Neural cell (in vitro differentiated cells): ENCODE data around the gene MYO1D. TPM values are rescaled to one million over a fixed set of nuclear protein-coding genes. Genes with fewer than 3 reads are reported as not detected.

Experiments
- H2AFZ ChIP-seq: fragments of 200-600, 300-800 bp; sonication (generic), shearing (Covaris generic); 2 replicates; pipeline ENCODE4 v1.6.0; 2014; ENCODE audit warnings: low read depth, mild to moderate bottlenecking, antibody characterized with exemption, low read length, moderate library complexity
- H3F3A ChIP-seq: fragments of 200-600 bp; shearing (Covaris generic); 2 replicates; pipeline ENCODE4 v1.6.1; 2016; ENCODE audit warnings: mild to moderate bottlenecking, moderate library complexity, mixed read lengths, antibody characterized with exemption, low read length; ENCODE audit not compliant: insufficient read depth, poor library complexity, severe bottlenecking
- H3K27ac ChIP-seq: fragments of 200-600, 300-800 bp; sonication (generic), shearing (Covaris generic); 2 replicates; pipeline ENCODE4 v1.5.1; 2014; ENCODE audit warnings: mild to moderate bottlenecking, low read length, moderate library complexity
- H3K27me3 ChIP-seq: fragments of 300-800, 200-600 bp; sonication (generic), shearing (Covaris generic); 2 replicates; pipeline ENCODE4 v1.6.0; 2014; ENCODE audit warnings: mild to moderate bottlenecking, low read depth, low read length, moderate library complexity; ENCODE audit not compliant: insufficient read depth
- H3K36me3 ChIP-seq: fragments of 300-800, 200-600 bp; sonication (generic), shearing (Covaris generic); 2 replicates; pipeline ENCODE4 v1.5.1; 2014; ENCODE audit warnings: mild to moderate bottlenecking, antibody characterized with exemption, low read length, moderate library complexity; ENCODE audit not compliant: insufficient read depth
- H3K4me2 ChIP-seq: fragments of 300-800, 200-600 bp; sonication (generic), shearing (Covaris generic); 2 replicates; pipeline ENCODE4 v1.6.0; 2014; ENCODE audit warnings: mild to moderate bottlenecking, low read length
- H3K4me3 ChIP-seq: fragments of 300-800, 200-600 bp; sonication (generic), shearing (Covaris generic); 2 replicates; pipeline ENCODE4 v1.5.1; 2014; ENCODE audit warnings: mild to moderate bottlenecking, low read length, moderate library complexity
- H3K79me2 ChIP-seq: fragments of 200-600 bp; shearing (Covaris generic); replicated peaks from 2 replicates; pipeline ENCODE4 v1.6.0; 2014; ENCODE audit warnings: mild to moderate bottlenecking, low read length, moderate library complexity; ENCODE audit not compliant: insufficient read depth
- H3K9ac ChIP-seq: fragments of 300-800, 200-600 bp; sonication (generic), shearing (Covaris generic); 2 replicates; pipeline ENCODE4 v1.6.1; 2016; ENCODE audit warnings: mild to moderate bottlenecking, low read length, mixed read lengths
- H3K9me2 ChIP-seq: fragments of 200-600 bp; shearing (Covaris generic); 2 replicates; pipeline ENCODE4 v1.6.1; 2016; ENCODE audit warnings: mild to moderate bottlenecking, low read length, mixed read lengths; ENCODE audit not compliant: insufficient read depth
- H3K9me3 ChIP-seq: fragments of 200-600, 300-800 bp; sonication (generic), shearing (Covaris generic); 2 replicates; pipeline ENCODE4 v1.6.1; 2016; ENCODE audit warnings: mild to moderate bottlenecking, mixed run types, low read length, moderate library complexity, mixed read lengths
- H4K20me1 ChIP-seq: fragments of 200-600 bp; shearing (Covaris generic); 2 replicates; pipeline ENCODE4 v1.6.1; 2016; ENCODE audit warnings: mild to moderate bottlenecking, mixed run types; ENCODE audit not compliant: insufficient read depth
- EP300 ChIP-seq: fragments of 450-650 bp; conservative IDR thresholded peaks from 2 replicates; pipeline ENCODE4 v1.6.1; 2014; ENCODE audit warnings: antibody characterized with exemption, mild to moderate bottlenecking, moderate library complexity; ENCODE audit not compliant: poor library complexity, severe bottlenecking
- EZH2 ChIP-seq: fragments of 200-600, 300-800 bp; shearing (Covaris generic), sonication (generic); IDR thresholded peaks from 2 replicates; pipeline ENCODE4 v1.6.1; 2014; ENCODE audit warnings: antibody characterized with exemption, low read length, borderline replicate concordance, mild to moderate bottlenecking; ENCODE audit not compliant: insufficient read depth, poor library complexity, severe bottlenecking
- MXI1 ChIP-seq: fragments of 450-650 bp; conservative IDR thresholded peaks from 2 replicates; pipeline ENCODE4 v1.6.1; 2014; ENCODE audit warnings: antibody characterized with exemption, mild to moderate bottlenecking; ENCODE audit not compliant: poor library complexity, severe bottlenecking
- POLR2AphosphoS5 ChIP-seq: IDR thresholded peaks from 2 replicates; pipeline ENCODE4 v1.6.1; 2012
- RAD21 ChIP-seq: fragments of 450-650 bp; conservative IDR thresholded peaks from 2 replicates; pipeline ENCODE4 v1.6.1; 2014; ENCODE audit warnings: antibody characterized with exemption, mild to moderate bottlenecking, moderate library complexity
- SMC3 ChIP-seq: fragments of 450-650 bp; conservative IDR thresholded peaks from 2 replicates; pipeline ENCODE4 v1.6.1; 2014; ENCODE audit warnings: antibody characterized with exemption, mild to moderate bottlenecking, moderate library complexity; ENCODE audit not compliant: poor library complexity
- TAF1 ChIP-seq: IDR thresholded peaks from 2 replicates; pipeline ENCODE4 v1.6.1; 2012; ENCODE audit warnings: low read depth
- polyA plus RNA-seq: library from polyadenylated mRNA; depleted of rRNA; stranded (reverse); fragments of >200 nt; gene quantifications from 2 replicates; pipeline ENCODE4 v1.2.3, GENCODE V29; 2014
- TF ChIP-seq, protein P1 (sequence below): fragments of 450-650 bp; IDR thresholded peaks from 2 replicates; pipeline ENCODE4 v1.5.1; 2014; ENCODE audit warnings: antibody characterized with exemption, mild to moderate bottlenecking, moderate library complexity; ENCODE audit not compliant: poor library complexity, severe bottlenecking
- TF ChIP-seq, protein P2 (sequence below): IDR thresholded peaks from 2 replicates; pipeline ENCODE4 v1.6.1; 2012; ENCODE audit warnings: borderline replicate concordance

The MYO1D gene
- polyA plus RNA-seq, 1 donor from 2014 or later = 10.7 TPM

DNA sequence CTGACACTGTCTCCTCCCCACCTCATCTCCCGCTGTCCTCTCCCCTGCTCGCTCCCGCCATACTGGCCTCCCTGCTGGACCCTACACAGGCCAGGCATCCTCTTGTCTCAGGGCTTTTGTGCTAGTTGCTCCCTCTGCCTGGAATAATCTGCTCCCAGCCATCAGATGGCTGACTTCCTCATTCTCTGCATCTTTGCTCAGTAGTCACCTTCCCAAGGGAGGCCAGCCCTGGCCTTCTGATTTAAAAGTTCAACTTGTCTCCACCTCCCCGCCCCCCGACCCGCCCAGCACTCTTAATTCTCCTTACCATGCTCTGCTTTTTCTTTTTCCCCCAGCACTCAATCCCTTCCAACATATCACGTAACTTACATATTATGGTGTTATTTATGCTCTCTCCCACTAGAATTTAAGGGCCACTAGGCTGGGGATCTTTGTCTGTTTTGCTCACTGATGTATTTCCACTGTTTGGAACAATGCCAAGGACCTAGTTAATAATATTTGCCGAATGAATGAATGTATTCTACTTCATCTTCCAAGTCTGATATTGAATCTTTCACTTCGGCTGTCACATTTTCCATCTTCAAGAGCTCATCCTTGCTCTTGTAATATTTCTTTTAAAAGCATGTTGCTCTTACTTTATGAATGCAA lies 211.9 kb downstream of the MYO1D start:
- no peaks in the 10 kb centered on the region for H3K9me3 ChIP-seq
- no peak overlapping the region for H3K4me2 ChIP-seq
- H3K4me3 ChIP-seq = no peak overlapping the region
- H3K79me2 ChIP-seq = no peaks in the 10 kb centered on the region
- no peaks in the 10 kb centered on the region for H3F3A ChIP-seq
- H3K36me3 ChIP-seq = no peaks in the 10 kb centered on the region
- no peaks in the 10 kb centered on the region for H3K9me2 ChIP-seq
- TF ChIP-seq POLR2AphosphoS5 (no peak), RAD21 (no peak), EZH2 (no peak), TAF1 (no peak), MXI1 (no peak), SMC3 (no peak)
- TF ChIP-seq, protein P1, sequence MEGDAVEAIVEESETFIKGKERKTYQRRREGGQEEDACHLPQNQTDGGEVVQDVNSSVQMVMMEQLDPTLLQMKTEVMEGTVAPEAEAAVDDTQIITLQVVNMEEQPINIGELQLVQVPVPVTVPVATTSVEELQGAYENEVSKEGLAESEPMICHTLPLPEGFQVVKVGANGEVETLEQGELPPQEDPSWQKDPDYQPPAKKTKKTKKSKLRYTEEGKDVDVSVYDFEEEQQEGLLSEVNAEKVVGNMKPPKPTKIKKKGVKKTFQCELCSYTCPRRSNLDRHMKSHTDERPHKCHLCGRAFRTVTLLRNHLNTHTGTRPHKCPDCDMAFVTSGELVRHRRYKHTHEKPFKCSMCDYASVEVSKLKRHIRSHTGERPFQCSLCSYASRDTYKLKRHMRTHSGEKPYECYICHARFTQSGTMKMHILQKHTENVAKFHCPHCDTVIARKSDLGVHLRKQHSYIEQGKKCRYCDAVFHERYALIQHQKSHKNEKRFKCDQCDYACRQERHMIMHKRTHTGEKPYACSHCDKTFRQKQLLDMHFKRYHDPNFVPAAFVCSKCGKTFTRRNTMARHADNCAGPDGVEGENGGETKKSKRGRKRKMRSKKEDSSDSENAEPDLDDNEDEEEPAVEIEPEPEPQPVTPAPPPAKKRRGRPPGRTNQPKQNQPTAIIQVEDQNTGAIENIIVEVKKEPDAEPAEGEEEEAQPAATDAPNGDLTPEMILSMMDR = no peak
- TF ChIP-seq, protein P2, sequence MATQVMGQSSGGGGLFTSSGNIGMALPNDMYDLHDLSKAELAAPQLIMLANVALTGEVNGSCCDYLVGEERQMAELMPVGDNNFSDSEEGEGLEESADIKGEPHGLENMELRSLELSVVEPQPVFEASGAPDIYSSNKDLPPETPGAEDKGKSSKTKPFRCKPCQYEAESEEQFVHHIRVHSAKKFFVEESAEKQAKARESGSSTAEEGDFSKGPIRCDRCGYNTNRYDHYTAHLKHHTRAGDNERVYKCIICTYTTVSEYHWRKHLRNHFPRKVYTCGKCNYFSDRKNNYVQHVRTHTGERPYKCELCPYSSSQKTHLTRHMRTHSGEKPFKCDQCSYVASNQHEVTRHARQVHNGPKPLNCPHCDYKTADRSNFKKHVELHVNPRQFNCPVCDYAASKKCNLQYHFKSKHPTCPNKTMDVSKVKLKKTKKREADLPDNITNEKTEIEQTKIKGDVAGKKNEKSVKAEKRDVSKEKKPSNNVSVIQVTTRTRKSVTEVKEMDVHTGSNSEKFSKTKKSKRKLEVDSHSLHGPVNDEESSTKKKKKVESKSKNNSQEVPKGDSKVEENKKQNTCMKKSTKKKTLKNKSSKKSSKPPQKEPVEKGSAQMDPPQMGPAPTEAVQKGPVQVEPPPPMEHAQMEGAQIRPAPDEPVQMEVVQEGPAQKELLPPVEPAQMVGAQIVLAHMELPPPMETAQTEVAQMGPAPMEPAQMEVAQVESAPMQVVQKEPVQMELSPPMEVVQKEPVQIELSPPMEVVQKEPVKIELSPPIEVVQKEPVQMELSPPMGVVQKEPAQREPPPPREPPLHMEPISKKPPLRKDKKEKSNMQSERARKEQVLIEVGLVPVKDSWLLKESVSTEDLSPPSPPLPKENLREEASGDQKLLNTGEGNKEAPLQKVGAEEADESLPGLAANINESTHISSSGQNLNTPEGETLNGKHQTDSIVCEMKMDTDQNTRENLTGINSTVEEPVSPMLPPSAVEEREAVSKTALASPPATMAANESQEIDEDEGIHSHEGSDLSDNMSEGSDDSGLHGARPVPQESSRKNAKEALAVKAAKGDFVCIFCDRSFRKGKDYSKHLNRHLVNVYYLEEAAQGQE = no peak
- H3K27ac ChIP-seq = no peak overlapping the region
- H4K20me1 ChIP-seq = no peaks in the 10 kb centered on the region
- H3K9ac ChIP-seq = no peak overlapping the region
- no peaks in the 10 kb centered on the region for H3K27me3 ChIP-seq
- no peak overlapping the region for H2AFZ ChIP-seq

- H3K27ac ChIP-seq = no peak overlapping the region
- no peaks in the 10 kb centered on the region for H3K79me2 ChIP-seq
- no peaks in the 10 kb centered on the region for H3F3A ChIP-seq
These were observed 216.4 kb downstream of the MYO1D start for GRCh38 chr17:32660496-32660985.

More at GRCh38 chr17:32660496-32660985, 216.4 kb downstream of the MYO1D start:
- H2AFZ ChIP-seq = no peak overlapping the region
- no peaks in the 10 kb centered on the region for H3K27me3 ChIP-seq
- H4K20me1 ChIP-seq = no peaks in the 10 kb centered on the region
- H3K4me2 ChIP-seq = no peak overlapping the region
- no peak overlapping the region for H3K9ac ChIP-seq
- no peak for TF ChIP-seq POLR2AphosphoS5
- TF ChIP-seq EP300 = no peak
- no peak for TF ChIP-seq EZH2
- TF ChIP-seq, protein P1 = no peak
- TF ChIP-seq RAD21 = no peak
- no peak for TF ChIP-seq TAF1
- no peak for TF ChIP-seq MXI1
- TF ChIP-seq, protein P2 = no peak
- TF ChIP-seq SMC3 = no peak
- no peaks in the 10 kb centered on the region for H3K9me2 ChIP-seq
- H3K4me3 ChIP-seq = no peak overlapping the region
- no peaks in the 10 kb centered on the region for H3K9me3 ChIP-seq
- no peaks in the 10 kb centered on the region for H3K36me3 ChIP-seq
